GM23248 (cell line): ENCODE results near the gene LILRB2. TPM values are rescaled to one million over a fixed set of nuclear protein-coding genes. Genes with fewer than 3 reads are reported as not detected.
"Not testable (repeated sequence)": the region's sequence is repeated elsewhere in the genome, so short reads cannot be mapped to it uniquely, and the experiment has no call there.

Experiments used
- DNase-seq: peaks from one replicate; pipeline ENCODE4 v3.0.0-alpha.2; 2015
- H2AFZ ChIP-seq: fragments of 200-600 bp; sonication (generic); 2 replicates; pipeline ENCODE4 v1.6.1; 2016; ENCODE audit warnings: antibody characterized with exemption
- H3F3A ChIP-seq: fragments of 200-600 bp; sonication (generic); 2 replicates; pipeline ENCODE4 v1.6.1; 2016; ENCODE audit warnings: mild to moderate bottlenecking, antibody characterized with exemption, mixed run types; ENCODE audit not compliant: insufficient read depth
- H3K27ac ChIP-seq: fragments of 200-600 bp; sonication (generic); 2 replicates; pipeline ENCODE4 v1.5.1; 2016; ENCODE audit warnings: mild to moderate bottlenecking
- H3K27me3 ChIP-seq: fragments of 200-600 bp; sonication (generic); replicated peaks from 2 replicates; pipeline ENCODE4 v1.6.1; 2016; ENCODE audit warnings: mild to moderate bottlenecking; ENCODE audit not compliant: insufficient read depth
- H3K36me3 ChIP-seq: fragments of 200-600 bp; sonication (generic); 2 replicates; pipeline ENCODE4 v1.6.1; 2016; ENCODE audit warnings: low read depth, mild to moderate bottlenecking
- H3K4me1 ChIP-seq: fragments of 200-600 bp; sonication (generic); 2 replicates; pipeline ENCODE4 v1.6.1; 2016; ENCODE audit warnings: mild to moderate bottlenecking; ENCODE audit not compliant: insufficient read depth
- H3K4me2 ChIP-seq: fragments of 200-600 bp; sonication (generic); one replicate; pipeline ENCODE4 v1.6.1; 2016; ENCODE audit warnings: mild to moderate bottlenecking; ENCODE audit not compliant: unreplicated experiment
- H3K4me3 ChIP-seq: fragments of 200-600 bp; sonication (generic); 2 replicates; pipeline ENCODE4 v1.5.1; 2016; ENCODE audit warnings: mild to moderate bottlenecking
- H3K79me2 ChIP-seq: fragments of 200-600 bp; sonication (generic); 2 replicates; pipeline ENCODE4 v1.6.1; 2016; ENCODE audit warnings: mild to moderate bottlenecking; ENCODE audit not compliant: insufficient read depth
- H3K9ac ChIP-seq: fragments of 200-600 bp; sonication (generic); 2 replicates; pipeline ENCODE4 v1.6.1; 2016; ENCODE audit warnings: mild to moderate bottlenecking
- H3K9me2 ChIP-seq: fragments of 200-600 bp; sonication (generic); 2 replicates; pipeline ENCODE4 v1.6.1; 2016; ENCODE audit warnings: mixed run types, mild to moderate bottlenecking, moderate library complexity; ENCODE audit not compliant: insufficient read depth
- H3K9me3 ChIP-seq: fragments of 200-600 bp; sonication (generic); one replicate; pipeline ENCODE4 v1.6.1; 2017; ENCODE audit warnings: low read depth
- H4K20me1 ChIP-seq: fragments of 200-600 bp; sonication (generic); 2 replicates; pipeline ENCODE4 v1.6.0; 2016; ENCODE audit not compliant: insufficient read depth
- EZH2 ChIP-seq: fragments of 200-600 bp; sonication (generic); IDR thresholded peaks from 2 replicates; pipeline ENCODE4 v1.6.1; 2018; ENCODE audit warnings: antibody characterized with exemption, mild to moderate bottlenecking; ENCODE audit not compliant: insufficient read depth, poor library complexity, severe bottlenecking
- EZH2phosphoT487 ChIP-seq: fragments of 200-600 bp; sonication (generic); IDR thresholded peaks from 2 replicates; pipeline ENCODE4 v1.6.1; 2018; ENCODE audit warnings: antibody characterized with exemption, moderate library complexity, mild to moderate bottlenecking, low read depth; ENCODE audit not compliant: insufficient read depth
- WGBS, 2 experiments: methylation state at CpG; one replicate each; pipeline ENCODE4 v1.1.6; 2015 to 2017; ENCODE audit warnings: low lambda C conversion rate in 2 of 2, low coverage in 1 of 2; ENCODE audit errors: missing lambda C conversion rate in 2 of 2; 5-methylcytosine and 5-hydroxymethylcytosine counted together
- in situ Hi-C: fragments of 300-500 bp; cut with MboI; formaldehyde crosslinking; loops from 2 replicates; pipeline ENCODE4 v1.15.0; 2020
- microRNA-seq: library from miRNA; unstranded; fragments of <30 nt; microRNA quantifications from one replicate; pipeline ENCODE4, GENCODE V29; 2016; ENCODE audit warnings: borderline number of aligned reads
- polyA plus RNA-seq: library from polyadenylated mRNA; unstranded; fragments of >200 nt; fragmentation: Nextera tagmentation; extraction: Ambion mirVana; gene quantifications from 2 replicates; pipeline ENCODE4 v1.2.1, GENCODE V29; 2016
- small RNA-seq: library from RNA; depleted of rRNA; stranded (forward); fragments of <200 nt; gene quantifications from one replicate; pipeline ENCODE3, GENCODE V24; 2014; ENCODE audit warnings: low read depth, low replicate concordance
- total RNA-seq: library from RNA; depleted of rRNA; stranded (reverse); fragments of >200 nt; shearing (Covaris generic); gene quantifications from 2 replicates; pipeline ENCODE4 v1.2.3, GENCODE V29; 2014; rRNA removed

The LILRB2 gene
- total and polyA plus RNA-seq, 2 experiments from 2014 or later, result not detected

GRCh38 chr19:54229146-54229545 lies 51.8 kb downstream of the LILRB2 start:
- in situ Hi-C loops, result no loop called here

GRCh38 chr19:54224619-54225018 lies 56.3 kb downstream of the LILRB2 start:
- H3K4me3 ChIP-seq, H3F3A ChIP-seq, in situ Hi-C loops, H3K79me2 ChIP-seq, H4K20me1 ChIP-seq, H3K4me2 ChIP-seq, H3K9ac ChIP-seq, DNase-seq, H2AFZ ChIP-seq, H3K9me2 ChIP-seq, H3K4me1 ChIP-seq, H3K27ac ChIP-seq, H3K27me3 ChIP-seq, H3K9me3 ChIP-seq, H3K36me3 ChIP-seq: not testable (repeated sequence)
- 81 to 82% methylated on average over 7 to 9 of the region's 10 CpGs for WGBS, 2 experiments

More at GRCh38 chr19:54229146-54229545, 51.8 kb downstream of the LILRB2 start:
- H3K36me3 ChIP-seq, result no peaks in the 10 kb centered on the region
- no peaks in the 10 kb centered on the region for H3K9me3 ChIP-seq
- H4K20me1 ChIP-seq, result no peaks in the 10 kb centered on the region
- no peaks in the 10 kb centered on the region for H3F3A ChIP-seq
- H3K27me3 ChIP-seq, result peaks cover 5% of the 10 kb centered on the region; the same call in 1 of the 2 replicates
- H3K27ac ChIP-seq, result no peak overlapping the region
- H3K4me1 ChIP-seq, result no peaks in the 10 kb centered on the region
- no peaks in the 10 kb centered on the region for H3K9me2 ChIP-seq
- no peak overlapping the region for H3K4me3 ChIP-seq
- no peaks in the 10 kb centered on the region for H3K79me2 ChIP-seq
- no peak overlapping the region for H2AFZ ChIP-seq
- 55 to 61% methylated on average over 8 of the region's 8 CpGs for WGBS, 2 experiments
- DNase-seq, result no peak
- no peak overlapping the region for H3K9ac ChIP-seq
- TF ChIP-seq EZH2phosphoT487 (no peak), EZH2 (no peak)
- H3K4me2 ChIP-seq, result no peak overlapping the region

GRCh38 chr19:54223937-54224281 lies 57.0 kb downstream of the LILRB2 start:
- H2AFZ ChIP-seq, H3K36me3 ChIP-seq, H3K9me2 ChIP-seq, H3K4me2 ChIP-seq, H3K9me3 ChIP-seq, H4K20me1 ChIP-seq, H3K27ac ChIP-seq, H3K27me3 ChIP-seq, H3K4me1 ChIP-seq, H3F3A ChIP-seq, DNase-seq, H3K4me3 ChIP-seq, H3K9ac ChIP-seq, H3K79me2 ChIP-seq, in situ Hi-C loops: not testable (repeated sequence)
- WGBS, 2 experiments, result 55 to 67% methylated on average over 5 of the region's 5 CpGs

Small RNAs within 50 kb of the gene (microRNA-seq; reads per million reads assigned to microRNA genes)
- not detected for gene MIR4752

Small RNAs within 50 kb of the gene (small RNA-seq; reads per million reads assigned to genes)
- gene AC245884.12, result not detected
- gene MIR4752, result not detected
- not detected for gene RNU6-1307P

Other genes starting within 250 kb of the LILRB2 start
- gene VSTM1, start 217.2 kb downstream of the LILRB2 start, total RNA-seq, result not detected in 2 replicates
- gene VSTM1, start 217.2 kb downstream of the LILRB2 start, polyA plus RNA-seq, result not detected in 2 replicates
- not detected in 2 replicates for gene TARM1, start 199.7 kb downstream of the LILRB2 start, total RNA-seq
- gene TARM1, start 199.7 kb downstream of the LILRB2 start, polyA plus RNA-seq, result not detected in 2 replicates
- 0.54 TPM in 1 of 2 replicates, not detected in the other for gene OSCAR, start 180.3 kb downstream of the LILRB2 start, total RNA-seq
- gene OSCAR, start 180.3 kb downstream of the LILRB2 start, polyA plus RNA-seq, result 2.2 and 2.9 TPM in 2 replicates
- 15.1 TPM in 1 of 2 replicates, not detected in the other for gene NDUFA3, start 178.3 kb downstream of the LILRB2 start, total RNA-seq
- gene NDUFA3, start 178.3 kb downstream of the LILRB2 start, polyA plus RNA-seq, result 198 and 210 TPM in 2 replicates
- 11.5 and 23.8 TPM in 2 replicates for gene TFPT, start 165.5 kb downstream of the LILRB2 start, total RNA-seq
- 29.6 and 30.0 TPM in 2 replicates for gene TFPT, start 165.5 kb downstream of the LILRB2 start, polyA plus RNA-seq
- 38.4 and 43.9 TPM in 2 replicates for gene PRPF31, start 165.4 kb downstream of the LILRB2 start, total RNA-seq
- gene PRPF31, start 165.4 kb downstream of the LILRB2 start, polyA plus RNA-seq, result 78.6 and 81.8 TPM in 2 replicates
- gene CNOT3, start 143.3 kb downstream of the LILRB2 start, total RNA-seq, result 8.9 and 12.6 TPM in 2 replicates
- 16.6 and 19.4 TPM in 2 replicates for gene CNOT3, start 143.3 kb downstream of the LILRB2 start, polyA plus RNA-seq
- 6.6 and 6.9 TPM in 2 replicates for gene LENG1, start 121.4 kb downstream of the LILRB2 start, total RNA-seq
- 10.2 and 10.9 TPM in 2 replicates for gene LENG1, start 121.4 kb downstream of the LILRB2 start, polyA plus RNA-seq
- not detected in 2 replicates for gene TMC4, start 108.0 kb downstream of the LILRB2 start, total RNA-seq
- gene TMC4, start 108.0 kb downstream of the LILRB2 start, polyA plus RNA-seq, result 0.18 TPM in 1 of 2 replicates, not detected in the other
- gene MBOAT7, start 91.5 kb downstream of the LILRB2 start, total RNA-seq, result 109 and 157 TPM in 2 replicates
- 133 and 144 TPM in 2 replicates for gene MBOAT7, start 91.5 kb downstream of the LILRB2 start, polyA plus RNA-seq
- gene TSEN34, start 89.8 kb downstream of the LILRB2 start, total RNA-seq, result 102 and 105 TPM in 2 replicates
- gene TSEN34, start 89.8 kb downstream of the LILRB2 start, polyA plus RNA-seq, result 90.0 TPM in 2 replicates
- 1,319 and 1,498 TPM in 2 replicates for gene RPS9, start 80.3 kb downstream of the LILRB2 start, total RNA-seq
- gene RPS9, start 80.3 kb downstream of the LILRB2 start, polyA plus RNA-seq, result 395 and 404 TPM in 2 replicates
- not detected in 2 replicates for gene LILRB3, start 58.1 kb downstream of the LILRB2 start, total RNA-seq
- 0.13 and 0.53 TPM in 2 replicates for gene LILRB3, start 58.1 kb downstream of the LILRB2 start, polyA plus RNA-seq
- gene LILRA6, start 38.3 kb downstream of the LILRB2 start, total RNA-seq, result not detected in 2 replicates
- not detected in 2 replicates for gene LILRA6, start 38.3 kb downstream of the LILRB2 start, polyA plus RNA-seq
- not detected in 2 replicates for gene LILRB5, start 23.8 kb downstream of the LILRB2 start, total RNA-seq
- gene LILRB5, start 23.8 kb downstream of the LILRB2 start, polyA plus RNA-seq, result not detected in 2 replicates
- gene LILRA5, start 32.1 kb upstream of the LILRB2 start, total RNA-seq, result not detected in 2 replicates
- gene LILRA5, start 32.1 kb upstream of the LILRB2 start, polyA plus RNA-seq, result not detected in 2 replicates
- not detected in 2 replicates for gene LILRA4, start 58.1 kb upstream of the LILRB2 start, total RNA-seq
- gene LILRA4, start 58.1 kb upstream of the LILRB2 start, polyA plus RNA-seq, result not detected in 2 replicates
- gene LAIR1, start 83.8 kb upstream of the LILRB2 start, total RNA-seq, result not detected in 2 replicates
- not detected in 2 replicates for gene LAIR1, start 83.8 kb upstream of the LILRB2 start, polyA plus RNA-seq
- not detected in 2 replicates for gene TTYH1, start 134.4 kb upstream of the LILRB2 start, total RNA-seq
- 0.05 TPM in 2 replicates for gene TTYH1, start 134.4 kb upstream of the LILRB2 start, polyA plus RNA-seq
- 29.2 and 33.9 TPM in 2 replicates for gene LENG8, start 168.1 kb upstream of the LILRB2 start, total RNA-seq
- 34.7 and 45.5 TPM in 2 replicates for gene LENG8, start 168.1 kb upstream of the LILRB2 start, polyA plus RNA-seq
- gene LENG9, start 182.7 kb upstream of the LILRB2 start, total RNA-seq, result 6.6 and 13.5 TPM in 2 replicates
- gene LENG9, start 182.7 kb upstream of the LILRB2 start, polyA plus RNA-seq, result 0.30 and 0.41 TPM in 2 replicates
- gene CDC42EP5, start 192.2 kb upstream of the LILRB2 start, total RNA-seq, result 39.6 and 51.7 TPM in 2 replicates
- gene CDC42EP5, start 192.2 kb upstream of the LILRB2 start, polyA plus RNA-seq, result 4.4 and 5.2 TPM in 2 replicates
- gene LAIR2, start 221.7 kb upstream of the LILRB2 start, total RNA-seq, result not detected in 2 replicates
- gene LAIR2, start 221.7 kb upstream of the LILRB2 start, polyA plus RNA-seq, result not detected in 2 replicates